ENCODE data around the gene LLCFC1. TPM values are rescaled to one million over a fixed set of nuclear protein-coding genes. Genes with fewer than 3 reads are reported as not detected.

The LLCFC1 gene
- total RNA-seq = not detected in 2 replicates

DNA sequence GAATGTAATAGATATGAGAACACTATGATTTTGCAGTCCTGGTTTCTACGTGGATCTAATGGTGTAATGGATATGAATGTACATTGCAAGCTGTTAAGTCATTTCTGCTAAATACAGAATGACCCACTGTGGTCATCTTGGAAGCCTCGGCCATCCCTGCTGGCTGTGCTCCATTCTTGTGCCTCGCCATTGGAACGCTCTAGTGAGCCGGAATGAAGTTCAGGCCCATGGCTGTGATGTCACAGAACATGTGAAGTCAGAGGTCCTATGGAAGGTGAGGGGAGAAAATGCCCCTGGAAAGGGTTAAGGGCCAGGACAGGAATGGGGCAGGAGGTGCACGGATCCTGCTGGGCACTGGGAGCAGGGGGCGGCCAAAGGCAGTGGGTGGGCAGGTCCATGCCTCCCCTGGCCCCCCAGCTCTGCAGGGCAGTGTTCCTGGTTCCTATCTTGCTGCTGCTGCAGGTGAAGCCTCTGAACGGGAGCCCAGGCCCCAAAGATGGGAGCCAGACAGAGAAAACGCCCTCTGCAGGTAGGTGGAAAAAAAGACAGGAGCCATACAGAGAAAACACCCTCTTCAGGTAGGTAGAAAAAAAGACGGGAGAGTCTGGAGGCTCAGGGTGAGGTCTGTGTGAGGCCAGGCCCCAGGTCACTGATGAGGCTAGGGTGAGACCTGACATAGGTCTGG lies at the start of gene LLCFC1:
TSS of gene LLCFC1 (plus strand) at position 259 of the 685 bp plus-strand sequence. CDS start at position 397, 138 bp downstream.
- no peak for TF ChIP-seq CTCF (IDR thresholded peaks at IDR 0.05; ENCODE audit: insufficient read depth, low read depth, low read length)

DNA sequence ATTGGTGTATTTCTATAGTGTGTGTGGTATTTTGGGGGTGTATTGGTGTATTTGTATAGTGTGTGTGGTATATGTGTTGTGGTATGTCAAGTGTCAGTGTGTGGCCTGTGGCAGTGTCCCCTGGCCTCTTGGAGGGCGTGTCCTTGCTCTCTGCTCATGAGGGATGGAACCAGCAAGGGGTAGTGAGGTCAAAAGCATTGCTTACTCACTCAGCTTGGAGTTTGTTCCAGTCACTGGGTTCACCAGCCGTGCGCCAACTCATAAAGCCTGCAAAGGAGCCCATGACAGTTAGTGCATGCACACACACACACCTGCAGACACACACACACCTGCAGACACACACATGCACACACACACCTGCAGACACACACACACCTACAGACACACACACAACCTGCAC lies 49.5 kb upstream of the LLCFC1 start:
- DNase-seq (ENCODE audit: low read depth) = no peak
- TF ChIP-seq CTCF (IDR thresholded peaks at IDR 0.05; ENCODE audit: insufficient read depth, low read depth, low read length) = no peak

More for the DNA sequence above, at the start of gene LLCFC1:
- no peak within 1 kb of the TSS for H3K4me3 ChIP-seq (ENCODE audit: low read depth, low read length)
- no peak for DNase-seq (ENCODE audit: low read depth)

DNA sequence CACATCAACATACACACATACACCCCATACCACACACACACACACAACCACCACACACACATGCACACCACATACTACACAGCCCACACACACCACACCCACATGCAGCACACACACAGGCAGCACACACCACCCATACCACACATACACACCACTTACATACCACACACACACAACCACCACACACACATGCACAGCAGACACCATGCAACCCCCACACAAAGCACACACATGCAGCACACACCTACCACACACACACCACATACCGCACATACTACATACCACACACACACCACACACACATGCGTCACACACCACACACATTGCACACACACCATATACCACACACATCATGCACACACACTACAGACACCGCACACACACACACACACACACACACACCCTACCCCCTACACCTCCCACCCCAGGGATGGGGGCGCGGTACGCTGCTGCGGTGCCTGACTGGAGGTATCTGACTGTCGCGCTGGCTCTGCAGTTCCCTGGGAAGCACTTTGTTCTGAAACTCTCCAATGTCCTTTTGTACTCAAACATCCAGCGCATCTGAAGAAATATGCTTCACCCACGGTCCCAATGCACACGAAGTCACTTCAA lies 48.3 kb upstream of the LLCFC1 start:
- no peak for DNase-seq (ENCODE audit: low read depth)
- no peak overlapping the region for H3K4me3 ChIP-seq (ENCODE audit: low read depth, low read length)
- TF ChIP-seq CTCF (IDR thresholded peaks at IDR 0.05; ENCODE audit: insufficient read depth, low read depth, low read length) = no peak

More for the DNA sequence above, 49.5 kb upstream of the LLCFC1 start:
- H3K4me3 ChIP-seq (ENCODE audit: low read depth, low read length) = no peak overlapping the region

DNA sequence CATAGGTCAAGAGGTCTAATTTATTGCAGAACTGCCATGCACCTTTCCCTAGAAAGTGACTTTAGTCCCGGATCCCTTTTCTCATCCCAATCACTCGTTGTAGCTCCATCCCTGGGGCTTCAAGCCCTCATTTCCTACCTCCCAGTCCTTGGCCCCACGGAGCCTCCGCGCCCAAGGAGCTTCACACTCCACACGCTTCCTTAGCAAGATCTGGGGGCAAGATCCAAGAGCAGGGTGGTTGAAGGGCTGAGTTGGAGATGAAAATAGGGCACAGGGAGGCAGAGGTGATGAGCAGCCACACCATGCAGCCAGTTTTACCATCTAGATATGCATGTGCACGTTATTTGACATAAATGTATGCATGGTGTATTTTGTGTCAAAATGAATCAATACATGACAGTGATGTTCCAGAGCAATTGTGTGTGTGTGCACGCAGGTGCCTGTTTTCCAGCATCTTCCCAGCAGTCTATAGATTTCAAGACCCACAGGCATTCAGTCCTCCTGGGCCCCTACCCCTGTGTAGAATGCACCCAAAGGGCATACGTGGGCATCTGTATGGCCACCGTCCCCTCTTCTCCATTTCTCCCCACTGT lies 47.7 kb upstream of the LLCFC1 start:
- no peak overlapping the region for H3K4me3 ChIP-seq (ENCODE audit: low read depth, low read length)
- no peak for DNase-seq (ENCODE audit: low read depth)
- TF ChIP-seq CTCF (IDR thresholded peaks at IDR 0.05; ENCODE audit: insufficient read depth, low read depth, low read length) = no peak

DNA sequence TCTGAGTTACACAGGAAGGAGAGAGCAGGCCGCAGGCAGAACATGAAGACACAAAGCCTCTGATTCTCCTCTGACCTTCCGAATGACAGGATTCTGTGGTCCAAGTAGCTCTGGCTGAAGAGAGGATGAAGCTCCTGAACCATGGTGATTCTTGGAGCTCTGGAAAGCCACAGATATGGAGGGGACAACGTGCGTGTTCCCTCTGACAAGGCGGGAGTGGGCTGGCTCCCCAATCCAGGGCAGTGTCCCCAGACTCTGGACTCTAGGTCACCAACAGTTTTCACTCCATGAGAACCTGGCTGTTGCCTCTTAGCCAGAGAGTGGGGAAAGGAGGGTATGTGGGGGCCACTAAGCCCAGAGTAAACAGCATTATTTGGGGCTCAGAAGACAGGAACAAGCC lies 46.3 kb upstream of the LLCFC1 start:
- TF ChIP-seq CTCF (IDR thresholded peaks at IDR 0.05; ENCODE audit: insufficient read depth, low read depth, low read length) = no peak
- no peak overlapping the region for H3K4me3 ChIP-seq (ENCODE audit: low read depth, low read length)
- DNase-seq (ENCODE audit: low read depth) = no peak

DNA sequence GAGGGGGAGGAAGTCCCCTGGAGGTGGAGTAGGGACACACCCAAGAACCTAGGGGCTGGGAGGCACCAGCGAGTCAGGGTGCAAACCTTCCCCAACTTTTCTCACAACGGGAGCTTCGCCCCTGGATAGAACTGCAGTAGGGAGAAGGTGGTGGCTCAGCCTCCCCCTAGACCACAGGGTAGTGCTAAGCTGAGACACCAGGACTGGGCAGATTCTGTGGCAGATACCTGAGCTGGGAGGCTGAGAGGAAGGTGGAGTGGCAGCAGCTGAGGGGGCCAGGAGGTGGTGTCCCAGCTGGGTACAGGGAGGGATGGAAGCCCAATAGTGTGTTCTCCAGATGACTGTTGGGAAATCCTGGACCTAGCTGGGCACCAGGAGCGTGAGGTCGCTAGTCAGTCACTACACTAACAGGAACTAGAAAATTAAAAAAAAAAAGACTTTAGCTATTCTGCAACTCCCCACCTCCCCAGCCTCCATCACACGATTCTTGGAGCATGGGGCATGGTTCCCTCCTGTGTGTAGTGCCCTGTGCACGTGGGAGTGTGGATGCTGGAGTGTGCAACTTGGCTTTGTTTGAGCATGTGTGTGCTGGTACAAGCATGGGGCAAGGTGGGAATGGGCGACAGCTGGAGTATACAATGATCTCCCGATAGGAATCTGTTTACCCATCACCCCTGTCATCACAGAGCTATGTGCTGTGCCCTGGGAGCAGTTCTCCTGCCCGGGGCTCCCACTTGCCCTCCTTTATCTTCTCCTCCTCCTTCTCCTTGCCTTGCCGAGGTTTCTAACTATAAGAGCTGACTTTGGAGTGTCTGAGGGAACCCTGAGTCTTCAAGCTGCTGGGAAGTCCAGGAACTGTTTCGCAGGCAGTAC lies 44.9 kb upstream of the LLCFC1 start:
- H3K4me3 ChIP-seq (ENCODE audit: low read depth, low read length) = no peak overlapping the region
- TF ChIP-seq CTCF (IDR thresholded peaks at IDR 0.05; ENCODE audit: insufficient read depth, low read depth, low read length) = no peak
- no peak for DNase-seq (ENCODE audit: low read depth)
